Choroid plexus epithelial cell (primary cell): ENCODE data around the gene PRKCE.
A peak's percentile ranks its signal among the peaks of the same experiment; 100 is the strongest.
"Not testable (repeated sequence)": the region's sequence is repeated elsewhere in the genome, so short reads cannot be mapped to it uniquely, and the experiment has no call there.

Source experiments
- DNase-seq: peaks from one replicate; pipeline ENCODE4 v3.0.0-alpha.2; 2010; ENCODE audit warnings: low read depth
- H3K4me3 ChIP-seq: 2 replicates; pipeline ENCODE4 v1.5.1; 2011; ENCODE audit warnings: low read depth, mild to moderate bottlenecking, control low read depth, low read length, moderate library complexity
- CTCF ChIP-seq: conservative IDR thresholded peaks from 2 replicates; pipeline ENCODE4 v1.5.1; 2011; ENCODE audit warnings: low read depth, mild to moderate bottlenecking, control low read depth, inconsistent platforms, low read length, moderate library complexity

The PRKCE gene

GRCh38 chr2:45855374-45855773 lies 203.9 kb downstream of the PRKCE start:
- no peak overlapping the region for H3K4me3 ChIP-seq
- TF ChIP-seq CTCF = no peak
- peak; percentile 21 for DNase-seq

GRCh38 chr2:45856391-45857274 lies 205.2 kb downstream of the PRKCE start:
- no peak overlapping the region for H3K4me3 ChIP-seq
- no peak for DNase-seq
- no peak for TF ChIP-seq CTCF

GRCh38 chr2:45857275-45857609 lies 205.8 kb downstream of the PRKCE start:
- no peak for TF ChIP-seq CTCF
- no peak for DNase-seq
- no peak overlapping the region for H3K4me3 ChIP-seq

- no peak overlapping the region for H3K4me3 ChIP-seq
- no peak for DNase-seq
- no peak for TF ChIP-seq CTCF
These were observed 206.5 kb downstream of the PRKCE start for GRCh38 chr2:45857867-45858520.

GRCh38 chr2:45858872-45859271 lies 207.4 kb downstream of the PRKCE start:
- H3K4me3 ChIP-seq, DNase-seq: not testable (repeated sequence)

- DNase-seq = no peak
- TF ChIP-seq CTCF = no peak
- H3K4me3 ChIP-seq = no peak overlapping the region
These were observed 208.2 kb downstream of the PRKCE start for GRCh38 chr2:45859682-45860081.

- peak overlapping the region; percentile 46 for H3K4me3 ChIP-seq
- TF ChIP-seq CTCF = peak; percentile 30
- DNase-seq = peak; percentile 69
These were observed 209.0 kb downstream of the PRKCE start for GRCh38 chr2:45860136-45861121.
